ENCODE measurements around the gene SLCO4C1.
"Not testable (repeated sequence)": the region's sequence is repeated elsewhere in the genome, so short reads cannot be mapped to it uniquely, and the experiment has no call there.

The SLCO4C1 gene, protein sequence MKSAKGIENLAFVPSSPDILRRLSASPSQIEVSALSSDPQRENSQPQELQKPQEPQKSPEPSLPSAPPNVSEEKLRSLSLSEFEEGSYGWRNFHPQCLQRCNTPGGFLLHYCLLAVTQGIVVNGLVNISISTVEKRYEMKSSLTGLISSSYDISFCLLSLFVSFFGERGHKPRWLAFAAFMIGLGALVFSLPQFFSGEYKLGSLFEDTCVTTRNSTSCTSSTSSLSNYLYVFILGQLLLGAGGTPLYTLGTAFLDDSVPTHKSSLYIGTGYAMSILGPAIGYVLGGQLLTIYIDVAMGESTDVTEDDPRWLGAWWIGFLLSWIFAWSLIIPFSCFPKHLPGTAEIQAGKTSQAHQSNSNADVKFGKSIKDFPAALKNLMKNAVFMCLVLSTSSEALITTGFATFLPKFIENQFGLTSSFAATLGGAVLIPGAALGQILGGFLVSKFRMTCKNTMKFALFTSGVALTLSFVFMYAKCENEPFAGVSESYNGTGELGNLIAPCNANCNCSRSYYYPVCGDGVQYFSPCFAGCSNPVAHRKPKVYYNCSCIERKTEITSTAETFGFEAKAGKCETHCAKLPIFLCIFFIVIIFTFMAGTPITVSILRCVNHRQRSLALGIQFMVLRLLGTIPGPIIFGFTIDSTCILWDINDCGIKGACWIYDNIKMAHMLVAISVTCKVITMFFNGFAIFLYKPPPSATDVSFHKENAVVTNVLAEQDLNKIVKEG

DNA sequence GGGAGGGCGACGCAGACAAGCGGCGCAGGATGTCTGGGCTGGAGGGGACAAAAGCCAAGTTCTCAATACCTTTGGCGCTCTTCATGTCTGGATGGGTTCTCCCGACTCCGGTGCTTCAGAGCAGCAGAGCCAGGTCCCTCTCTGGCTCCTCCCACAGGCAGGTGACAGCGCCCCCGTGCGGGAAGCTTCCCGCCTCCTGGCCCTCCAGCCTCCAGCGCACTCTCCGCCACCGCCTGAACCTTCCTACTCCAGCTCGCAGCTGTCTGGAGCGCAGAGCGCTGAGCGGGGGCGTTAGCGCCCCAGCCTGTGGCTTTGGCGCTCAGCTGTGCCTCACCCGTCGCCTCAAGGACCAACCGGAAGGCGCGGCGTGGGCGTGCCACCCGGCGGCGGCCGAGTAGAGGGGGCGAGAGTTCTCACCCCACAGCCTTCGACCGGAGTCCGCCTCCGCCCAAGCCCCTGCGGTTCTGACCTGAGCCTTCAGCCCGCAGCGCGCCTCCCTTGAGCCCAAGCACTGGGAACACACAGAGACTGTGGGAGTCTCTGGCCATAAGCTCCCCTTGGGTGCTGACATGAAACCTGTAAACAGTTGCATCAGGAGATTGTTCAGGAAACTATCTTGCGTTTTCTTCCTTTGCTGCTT is at the start of gene SLCO4C1:
Gene SLCO4C1 (minus strand): TSS at position 107 of the 640 bp plus-strand sequence. CDS start 22 bp downstream, at position 85.
- DNase-seq (ENCODE audit: low spot score): peak; percentile 81

DNA sequence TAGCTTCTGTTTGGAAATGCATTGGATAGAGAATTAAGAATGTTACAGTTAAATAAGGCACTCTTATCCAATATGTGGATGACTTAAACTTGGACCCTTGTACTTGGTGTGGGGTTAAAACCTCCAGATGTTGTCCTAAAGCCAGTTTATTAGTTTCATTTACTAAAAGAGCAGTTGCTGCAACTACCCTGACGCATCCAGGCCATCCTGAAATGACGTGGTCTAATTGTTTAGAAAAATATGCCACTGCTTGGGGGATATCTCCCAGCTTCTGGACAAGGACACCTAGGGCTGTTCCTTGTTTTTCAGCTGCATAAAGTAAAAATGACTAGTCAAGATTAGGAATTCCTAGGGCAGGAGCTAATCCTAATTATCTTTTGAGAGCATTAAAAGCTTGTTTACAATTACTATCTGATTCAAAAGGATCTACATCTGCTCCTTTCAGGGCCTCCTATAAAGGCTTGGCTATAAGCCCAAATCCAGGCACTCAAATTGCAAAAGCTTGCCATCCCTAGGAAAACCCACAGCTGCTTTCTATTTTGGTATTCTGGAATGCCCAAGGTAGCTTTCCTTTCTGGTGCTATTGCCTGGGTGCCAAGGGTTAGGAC is 45.7 kb upstream of the SLCO4C1 start:
- no peak for DNase-seq (ENCODE audit: low spot score)

DNA sequence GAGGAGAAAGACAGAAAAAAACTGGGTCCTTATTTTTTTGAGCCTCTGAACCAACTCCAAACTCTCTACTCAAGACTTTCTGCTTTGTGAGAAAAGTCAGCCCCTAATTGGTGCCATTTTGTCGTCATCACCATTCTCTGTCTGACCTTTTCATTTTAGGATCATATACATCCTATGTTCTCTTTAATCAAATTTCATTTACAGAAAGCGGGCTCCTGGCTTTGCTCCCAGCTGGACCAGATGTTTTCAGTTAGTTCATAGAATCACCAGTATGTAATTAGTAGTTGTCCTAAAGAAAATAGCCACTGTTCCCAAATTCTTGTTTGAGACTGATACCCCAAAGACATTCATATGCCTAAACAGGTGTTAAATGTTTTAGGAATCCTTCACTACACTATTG is 28.6 kb upstream of the SLCO4C1 start:
- DNase-seq (ENCODE audit: low spot score): no peak

DNA sequence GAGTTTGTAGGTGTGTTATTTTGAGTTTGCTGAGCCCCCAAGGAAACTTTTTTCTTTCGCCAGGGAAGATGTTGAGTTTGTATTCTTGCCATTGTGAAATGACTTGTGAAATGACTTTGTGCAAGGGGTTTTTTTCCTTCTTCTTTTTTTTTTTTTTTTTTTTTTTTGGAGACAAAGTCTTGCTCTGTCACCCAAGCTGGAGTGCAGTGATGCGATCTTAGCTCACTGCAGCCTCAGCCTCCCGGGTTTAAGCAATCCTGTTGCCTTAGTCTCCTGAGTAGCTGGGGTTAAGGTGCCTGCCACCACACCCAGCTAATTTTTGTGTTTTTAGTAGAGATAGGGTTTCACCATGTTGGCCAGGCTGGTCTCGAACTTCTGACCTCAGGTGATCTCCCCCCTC is 22.7 kb upstream of the SLCO4C1 start:
- DNase-seq (ENCODE audit: low spot score): not testable (repeated sequence)

DNA sequence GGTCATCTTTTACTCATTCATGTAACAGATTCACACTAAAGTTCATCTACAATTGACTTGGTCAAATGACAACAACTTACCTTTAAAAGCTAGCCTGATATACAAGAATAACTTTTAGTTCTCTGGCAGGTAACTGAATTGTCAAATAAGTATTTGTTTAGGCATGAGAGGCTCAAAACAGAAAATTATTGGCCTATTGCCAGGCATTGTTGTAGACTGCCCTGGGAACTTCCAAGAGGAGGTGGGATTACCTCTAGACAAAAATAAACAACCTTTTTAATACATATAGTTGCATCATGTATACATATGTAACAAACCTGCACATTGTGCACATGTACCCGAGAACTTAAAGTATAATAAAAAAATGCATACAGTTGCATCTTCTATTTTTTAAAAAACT is 18.2 kb upstream of the SLCO4C1 start:
- DNase-seq (ENCODE audit: low spot score): no peak

DNA sequence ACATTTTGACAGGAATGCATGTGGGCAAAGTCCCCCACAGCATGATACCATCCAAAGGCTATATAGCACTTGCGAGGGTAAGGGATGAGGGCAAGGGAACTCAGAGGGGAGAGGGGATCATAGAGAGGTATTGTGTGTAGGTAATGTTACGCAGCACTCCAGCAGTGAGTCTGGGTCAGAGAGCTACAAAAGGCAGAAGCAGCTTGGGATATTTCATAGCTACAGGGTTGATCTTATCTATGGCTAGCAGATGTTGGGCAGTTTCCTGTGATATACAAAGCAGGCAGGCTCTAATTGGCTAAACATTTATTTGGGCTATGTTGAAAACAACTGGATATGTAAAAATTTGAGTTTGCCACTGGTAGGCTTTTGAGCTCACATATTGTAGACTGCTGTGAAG is 17.8 kb upstream of the SLCO4C1 start:
- DNase-seq (ENCODE audit: low spot score): no peak

DNA sequence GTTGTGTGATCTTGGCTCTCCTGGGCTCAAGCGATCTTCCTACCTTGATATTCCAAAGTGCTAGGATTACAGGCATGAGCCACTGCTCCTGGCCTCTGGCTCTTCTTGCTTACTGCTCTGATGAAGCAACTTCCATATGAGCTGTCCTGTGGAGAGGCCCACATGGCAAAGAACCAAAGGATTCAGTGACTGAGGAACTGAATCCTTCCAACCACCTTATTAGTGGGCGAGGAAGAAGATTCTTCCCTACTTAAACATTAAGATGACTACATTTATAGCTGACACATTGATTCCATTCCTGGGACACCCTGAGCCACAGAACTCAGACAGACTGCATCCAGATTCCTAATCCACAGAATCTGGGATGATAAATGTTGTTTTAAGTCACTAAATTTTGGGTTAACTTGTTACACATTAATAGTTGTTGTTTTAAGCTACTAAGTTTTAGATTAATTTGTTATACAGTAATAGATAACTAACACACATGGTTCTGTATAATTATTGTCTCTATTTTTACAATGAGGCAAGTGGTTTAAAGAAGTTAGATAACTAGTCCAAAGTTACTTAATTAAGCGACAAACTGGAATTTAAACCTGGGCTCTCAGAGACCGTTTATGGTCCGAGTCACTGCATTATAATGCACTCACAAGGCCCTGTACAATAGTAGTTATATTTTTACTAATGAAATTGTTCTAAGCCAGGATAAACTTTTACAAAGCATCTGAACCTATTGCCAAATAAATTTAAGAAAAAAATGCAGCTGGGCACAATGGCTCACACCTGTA is 16.7 kb upstream of the SLCO4C1 start:
- no peak for DNase-seq (ENCODE audit: low spot score)

DNA sequence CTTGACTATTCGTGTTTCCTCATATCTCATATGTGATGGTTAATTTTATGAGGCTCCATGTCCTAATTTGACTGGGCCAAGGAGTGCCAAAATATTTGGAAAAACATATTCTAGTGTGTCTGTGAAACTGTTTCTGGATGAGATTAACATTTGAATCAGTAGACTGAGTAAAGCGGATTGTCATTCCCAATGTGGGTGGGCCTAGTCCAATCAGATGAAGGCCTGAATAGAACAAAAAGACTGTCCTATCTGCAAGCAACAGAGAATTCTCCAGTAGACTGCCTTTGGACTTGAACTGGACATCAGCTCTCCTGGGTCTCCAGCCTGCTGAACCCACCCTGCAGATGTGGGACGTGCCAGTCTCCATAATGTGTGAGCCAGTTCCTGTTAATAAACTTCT is 13.5 kb upstream of the SLCO4C1 start:
- no peak for DNase-seq (ENCODE audit: low spot score)

DNA sequence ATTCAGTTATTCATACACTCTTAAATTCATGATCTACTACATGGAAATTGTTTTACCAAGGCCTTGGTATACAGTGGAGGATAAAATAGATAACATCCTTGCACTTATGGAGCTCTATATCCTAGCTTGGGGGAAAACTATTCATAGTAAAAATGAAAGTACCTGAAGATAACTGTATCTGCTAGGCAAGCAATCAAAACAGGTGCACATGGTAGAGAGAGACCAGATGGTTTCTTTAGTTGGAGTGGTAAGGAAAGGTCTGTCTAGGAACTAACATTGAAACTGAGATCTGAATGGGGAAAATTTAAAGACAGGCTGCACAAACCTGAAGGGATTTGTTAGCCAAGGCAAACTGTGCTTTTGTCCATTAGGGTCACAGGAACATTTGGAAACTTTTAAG is 11.1 kb upstream of the SLCO4C1 start:
- DNase-seq (ENCODE audit: low spot score): no peak

DNA sequence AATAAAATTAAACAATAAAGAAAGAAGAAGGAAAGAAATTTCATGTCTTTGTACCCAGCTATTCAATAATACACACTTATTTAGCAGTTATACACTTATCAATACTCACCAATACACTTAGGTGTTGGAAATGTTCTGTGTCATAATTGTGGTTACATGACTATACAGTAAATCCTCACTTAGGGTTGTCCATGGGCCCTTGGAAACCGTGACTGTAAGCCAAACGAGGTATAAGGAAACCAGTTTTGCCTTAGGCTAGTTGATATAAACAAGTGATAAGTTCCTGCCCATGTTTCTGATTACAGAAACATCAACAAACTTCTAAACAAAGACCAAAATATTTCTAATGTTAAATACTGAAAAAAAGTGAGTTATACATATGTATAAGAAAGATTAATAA is 10.0 kb upstream of the SLCO4C1 start:
- no peak for DNase-seq (ENCODE audit: low spot score)

DNA sequence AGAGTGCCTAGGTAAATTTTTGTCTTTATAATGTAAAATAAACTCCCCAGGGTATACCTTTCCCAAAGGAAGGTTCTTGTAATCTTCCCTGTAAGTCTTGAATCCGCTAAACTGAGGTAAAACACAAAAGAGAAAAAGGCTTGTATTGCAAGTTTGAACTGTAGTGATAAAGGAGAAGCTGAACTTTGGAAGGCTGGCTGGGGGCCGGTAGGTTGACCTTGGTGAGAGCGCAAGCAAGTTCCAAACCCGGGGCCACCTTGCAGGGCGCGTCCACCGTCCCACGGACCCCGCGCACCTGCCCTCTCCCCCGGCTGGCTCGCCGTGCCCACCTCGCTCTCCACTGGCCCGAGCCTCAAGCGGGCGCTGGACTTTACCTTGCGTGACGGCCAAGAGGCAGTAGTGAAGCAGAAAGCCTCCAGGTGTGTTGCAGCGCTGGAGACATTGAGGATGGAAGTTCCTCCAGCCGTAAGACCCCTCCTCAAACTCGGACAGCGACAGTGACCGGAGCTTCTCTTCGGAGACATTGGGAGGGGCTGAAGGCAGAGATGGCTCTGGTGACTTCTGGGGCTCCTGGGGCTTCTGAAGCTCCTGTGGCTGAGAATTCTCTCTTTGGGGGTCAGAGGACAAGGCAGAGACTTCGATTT is 428 bp downstream of the SLCO4C1 start:
- peak; percentile 15 for DNase-seq (ENCODE audit: low spot score)

DNA sequence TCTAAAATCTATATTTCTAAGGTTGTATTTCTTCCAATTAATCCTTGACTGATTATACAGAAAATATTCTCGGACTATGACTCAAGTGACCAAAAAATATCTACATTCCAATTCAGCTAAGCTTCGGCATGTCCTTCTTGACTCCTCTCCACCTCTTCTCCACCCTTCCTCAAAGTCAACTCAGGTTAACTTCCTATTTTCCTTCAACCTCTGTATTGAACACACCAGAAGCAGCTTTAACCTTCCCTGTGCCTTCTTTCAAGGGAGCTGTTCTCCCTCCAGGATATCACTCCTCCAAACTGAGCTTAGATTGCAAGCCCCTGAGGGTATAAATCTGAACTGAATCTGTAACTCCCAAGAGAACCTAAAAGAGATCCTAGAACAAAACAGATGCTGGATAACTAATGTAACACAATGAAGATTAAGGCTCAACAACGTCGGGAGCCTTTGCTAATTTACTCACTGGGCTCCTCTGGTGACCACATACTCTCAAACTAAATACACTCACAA is 1.1 kb downstream of the SLCO4C1 start:
- no peak for DNase-seq (ENCODE audit: low spot score)

DNA sequence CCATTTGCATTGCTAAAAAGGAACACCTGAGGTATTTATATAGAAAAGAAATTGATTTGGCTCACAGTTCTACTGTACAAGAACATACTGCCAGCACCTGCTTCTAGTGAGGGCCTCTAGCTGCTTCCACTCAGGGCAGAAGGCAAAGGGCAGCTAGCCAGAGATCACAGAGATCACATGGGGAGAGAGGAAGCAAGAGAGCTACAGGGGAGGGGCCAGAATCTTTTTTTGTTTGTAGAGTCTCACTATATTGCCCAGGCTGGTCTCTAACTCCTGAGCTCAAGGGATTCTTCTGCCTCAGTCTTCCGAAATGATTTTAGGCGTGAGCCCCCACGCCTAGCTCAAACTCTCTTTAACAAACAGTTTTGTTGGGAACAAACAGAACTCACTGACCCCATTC is 6.1 kb downstream of the SLCO4C1 start:
- DNase-seq (ENCODE audit: low spot score): no peak

DNA sequence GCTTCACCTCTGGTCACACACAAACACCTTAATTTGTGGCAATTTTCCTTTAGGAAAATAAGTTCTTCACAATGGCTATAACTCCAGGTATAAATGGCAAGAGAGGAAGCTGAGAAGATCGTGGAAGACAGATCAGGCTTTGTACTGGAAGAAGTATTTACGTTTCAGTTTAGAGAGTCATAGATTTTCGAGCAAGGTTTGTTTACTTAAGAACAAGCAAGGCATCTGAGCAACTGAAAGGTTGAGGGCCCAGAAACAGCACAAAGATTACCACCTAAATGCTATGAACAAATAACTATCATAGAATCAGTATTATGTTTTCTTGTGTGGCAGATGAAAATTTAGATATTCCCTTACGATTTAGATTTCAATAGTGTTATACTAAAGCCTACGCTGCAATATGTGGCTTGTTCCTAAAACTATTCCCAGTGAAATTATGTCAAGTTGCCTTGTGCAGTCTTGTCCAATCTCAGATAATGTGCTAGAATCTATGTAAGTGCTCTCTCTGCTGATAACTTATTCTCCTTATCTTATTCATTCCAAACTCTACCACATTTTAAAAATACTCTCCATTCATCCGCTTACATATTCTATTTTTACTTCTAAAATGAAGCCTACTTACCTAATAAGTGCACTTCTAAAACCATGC is 6.7 kb downstream of the SLCO4C1 start:
- DNase-seq (ENCODE audit: low spot score): no peak

DNA sequence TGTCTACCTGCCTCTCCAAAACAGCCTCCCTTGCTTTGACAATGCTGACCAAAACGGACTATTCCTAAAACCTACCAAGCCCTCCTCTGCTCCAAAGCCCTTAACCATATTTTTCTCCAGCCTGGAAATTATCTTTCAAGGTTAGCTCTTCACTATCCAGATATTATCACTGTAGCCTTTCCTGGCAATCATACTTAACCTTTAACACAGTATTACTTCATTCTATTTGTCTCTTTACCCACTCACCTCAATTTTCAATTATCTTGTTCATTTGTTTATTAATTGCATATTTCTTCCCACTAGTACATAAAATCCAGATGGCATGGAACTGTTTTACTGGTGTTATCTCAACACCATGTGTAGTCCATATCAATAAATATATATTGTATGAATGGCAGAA is 7.5 kb downstream of the SLCO4C1 start:
- DNase-seq (ENCODE audit: low spot score): no peak

DNA sequence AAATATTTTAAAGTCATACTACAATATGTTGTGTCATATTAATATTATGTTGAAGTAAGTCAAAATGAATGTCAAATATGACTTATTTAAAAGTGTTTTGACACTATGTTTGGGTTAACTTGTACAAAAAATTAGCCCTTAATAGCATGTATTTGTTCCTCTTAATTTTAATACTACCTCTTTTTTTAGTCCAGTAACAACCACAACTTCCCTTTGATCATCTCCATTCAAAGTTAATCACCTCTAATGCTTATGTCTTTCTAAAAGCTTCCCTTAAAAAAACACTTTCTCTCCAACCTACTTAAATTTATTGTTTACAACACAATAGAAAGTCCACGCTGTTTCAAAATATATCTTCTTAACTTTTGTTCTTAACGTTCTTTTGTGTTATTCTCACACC is 9.6 kb downstream of the SLCO4C1 start:
- no peak for DNase-seq (ENCODE audit: low spot score)

DNA sequence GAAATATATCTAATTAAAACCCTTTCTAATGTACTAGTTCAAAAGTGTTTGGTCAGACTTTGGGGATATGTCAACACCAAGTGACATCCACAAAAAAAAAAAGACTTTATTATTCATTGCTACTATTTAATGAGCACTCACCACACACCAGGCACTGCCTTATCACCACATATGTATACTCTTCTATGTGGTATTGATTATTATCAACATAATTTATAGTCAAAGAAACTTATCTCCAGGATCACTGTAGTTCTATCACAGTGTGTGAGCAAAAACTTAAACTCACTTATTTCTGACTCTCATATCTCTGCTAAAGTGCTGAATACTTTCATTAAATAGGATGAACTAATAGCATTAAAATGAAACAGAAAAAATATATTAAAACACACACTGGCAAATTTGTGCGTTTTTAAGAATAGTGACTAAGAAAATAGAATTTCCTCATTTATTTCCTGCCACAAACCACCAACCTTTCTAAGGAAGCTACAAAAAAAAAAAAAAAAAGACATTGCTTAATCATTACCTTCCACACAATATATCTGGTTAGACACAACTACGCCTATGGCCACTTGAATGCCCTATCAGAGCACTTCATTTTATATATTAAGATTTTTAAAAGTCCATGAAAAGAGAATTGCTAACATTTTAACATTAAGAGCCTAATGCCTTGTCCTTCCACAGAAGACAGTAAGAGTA is 12.8 kb downstream of the SLCO4C1 start:
- DNase-seq (ENCODE audit: low spot score): no peak

DNA sequence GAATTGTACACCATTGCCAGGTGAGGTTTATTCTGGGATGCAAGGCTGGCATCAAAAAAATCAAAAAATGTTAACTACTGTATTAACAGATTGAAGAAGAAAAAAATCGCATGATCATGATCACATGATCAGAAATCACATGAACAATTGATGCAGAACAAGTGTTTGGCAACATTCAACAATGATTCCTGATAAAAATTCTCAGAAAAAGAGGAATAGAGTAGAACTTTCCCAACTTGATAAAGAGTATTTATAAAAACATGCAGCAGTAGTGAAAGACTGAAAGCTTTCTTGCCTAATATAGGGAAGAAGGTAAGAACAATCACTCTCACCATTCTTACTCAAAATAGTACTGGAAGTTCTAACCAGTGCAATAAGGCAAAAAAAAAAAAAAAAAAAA is 16.4 kb downstream of the SLCO4C1 start:
- DNase-seq (ENCODE audit: low spot score): no peak

DNA sequence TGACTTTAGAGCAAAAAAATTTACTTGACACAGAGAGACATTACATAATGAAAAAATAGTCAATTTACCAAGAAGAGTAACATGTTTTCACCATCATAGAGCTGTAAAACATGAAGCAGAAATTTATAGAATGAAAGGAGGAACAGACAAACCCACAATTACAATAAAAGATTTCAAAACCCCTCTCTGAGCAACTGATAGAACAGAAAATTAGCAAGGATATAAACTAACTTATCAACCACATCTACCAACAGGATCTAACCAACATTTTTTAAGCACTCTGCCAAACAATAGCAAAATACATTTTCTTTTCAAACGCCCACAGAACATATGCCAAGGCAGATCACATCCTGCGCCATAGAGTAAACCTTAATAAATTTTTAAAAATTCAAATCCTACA is 17.9 kb downstream of the SLCO4C1 start:
- no peak for DNase-seq (ENCODE audit: low spot score)

DNA sequence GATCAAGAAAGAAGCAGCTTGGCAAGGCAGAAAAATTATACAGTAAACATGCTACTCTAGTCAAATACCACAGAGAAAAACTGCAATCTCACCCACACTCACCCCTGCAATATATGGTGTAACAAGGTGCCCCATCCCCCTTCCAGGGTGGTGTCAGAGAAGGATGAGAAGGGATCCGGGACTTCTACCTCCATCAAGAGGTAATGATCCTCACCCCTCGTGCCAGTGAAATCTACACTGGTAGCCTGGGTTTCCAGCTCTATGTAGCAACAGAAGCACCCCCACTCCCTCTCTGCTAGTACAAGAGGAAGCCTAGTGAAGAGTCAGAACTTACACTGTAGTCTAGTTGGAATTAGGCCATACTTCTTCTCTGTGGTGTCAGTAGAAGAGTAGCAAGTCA is 18.9 kb downstream of the SLCO4C1 start:
- no peak for DNase-seq (ENCODE audit: low spot score)

All from HuH-7 (cell line).